Activated CD8-positive, alpha-beta memory T cell treated with anti-CD3 and anti-CD28 coated beads, Interleukin-2, amount 10 ng/mL, durations not matched to agents 7 days and 5 days (primary cell): ENCODE results near the gene IL19. TPM values are rescaled to one million over a fixed set of nuclear protein-coding genes. Genes with fewer than 3 reads are reported as not detected.
"Not testable (repeated sequence)": the region's sequence is repeated elsewhere in the genome, so short reads cannot be mapped to it uniquely, and the experiment has no call there.

Experiments used
- ATAC-seq: fragments of 150-1000 bp; cut with Tn5 transposase; one replicate; pipeline ENCODE4 v1.10.0; 2021; ENCODE audit warnings: moderate library complexity
- CTCF ChIA-PET: fragments of 350-600 bp; sonication (Branson Sonifier 250); formaldehyde crosslinking; loops from one replicate; lab custom pipeline; 2021; ENCODE audit warnings: antibody characterized with exemption; lab: Charles Lee
- DNase-seq: peaks from one replicate; pipeline ENCODE4 v3.0.0-alpha.2; 2020
- H3K27ac Mint-ChIP-seq: one replicate; pipeline ENCODE4 v1.8.0; 2021; ENCODE audit warnings: mild to moderate bottlenecking, mixed read lengths
- H3K27me3 Mint-ChIP-seq: one replicate; pipeline ENCODE4 v1.8.0; 2021; ENCODE audit warnings: mixed read lengths
- H3K36me3 Mint-ChIP-seq: one replicate; pipeline ENCODE4 v1.8.0; 2021; ENCODE audit warnings: mild to moderate bottlenecking, mixed read lengths
- H3K4me1 Mint-ChIP-seq: one replicate; pipeline ENCODE4 v1.8.0; 2021; ENCODE audit warnings: mixed read lengths
- H3K4me3 Mint-ChIP-seq: one replicate; pipeline ENCODE4 v1.8.0; 2021; ENCODE audit warnings: mild to moderate bottlenecking, moderate library complexity, mixed read lengths
- H3K9me3 Mint-ChIP-seq: one replicate; pipeline ENCODE4 v1.8.0; 2022; ENCODE audit warnings: low read depth, mixed read lengths
- total RNA-seq, 2 experiments: library from RNA; stranded (reverse); gene quantifications; one replicate each; pipeline ENCODE4 v1.2.3, GENCODE V29; 2021

IL19 gene
- total RNA-seq, 2 experiments from 2014 or later, result not detected

DNA sequence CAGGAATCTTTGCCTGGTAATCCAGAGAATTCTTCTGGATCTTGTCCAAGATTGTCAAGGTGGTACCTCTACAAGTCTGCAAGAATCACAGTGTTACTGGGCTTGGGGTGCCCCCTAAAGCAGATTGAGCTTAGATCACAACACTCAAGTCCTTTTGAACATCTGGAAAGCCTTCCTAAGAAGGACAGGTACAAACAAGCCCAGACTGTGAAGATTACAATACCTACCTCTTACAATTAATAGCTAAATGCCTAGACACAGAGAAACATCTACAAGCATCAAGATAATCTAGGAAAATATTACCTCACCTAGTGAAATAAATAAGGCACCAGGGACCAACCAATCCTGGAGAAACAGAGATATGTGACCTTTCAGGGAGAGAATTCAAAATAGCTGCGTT lies 77.4 kb downstream of the IL19 start:
- no peak for ATAC-seq
- CTCF ChIA-PET, result interaction anchor here (0.9 to 1.3 kb wide), 4 partner anchors 17 to 86 kb away, joined by 3 read pairs; partner anchors contain the start of gene IL20
- Mint-ChIP-seq H3K4me3 (no peak overlapping the region), H3K9me3 (no peaks in the 10 kb centered on the region), H3K27me3 (peaks cover 46% of the 10 kb centered on the region), H3K36me3 (no peaks in the 10 kb centered on the region), H3K4me1 (no peaks in the 10 kb centered on the region), H3K27ac (no peak overlapping the region)
- no peak for DNase-seq

DNA sequence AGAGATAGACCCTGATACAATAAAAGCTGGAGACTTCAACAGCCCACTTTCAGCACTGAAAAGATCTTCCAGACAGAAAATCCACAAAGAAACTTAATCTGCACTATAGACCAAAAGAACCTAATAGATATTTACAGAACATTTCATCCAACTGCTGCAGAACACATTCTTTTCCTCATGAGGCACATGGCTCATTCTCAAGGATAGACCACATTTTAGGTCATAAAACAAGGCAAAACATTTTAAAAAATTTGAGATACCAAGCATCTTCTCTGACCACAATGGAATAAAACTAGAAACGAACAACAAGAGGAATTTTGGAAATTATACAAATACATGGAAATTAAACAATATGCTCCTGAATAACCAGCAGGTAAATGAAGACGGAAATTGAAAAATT lies 79.8 kb downstream of the IL19 start:
- H3K4me1 Mint-ChIP-seq, result no peaks in the 10 kb centered on the region
- DNase-seq (no peak), ATAC-seq (no peak)
- no peak overlapping the region for H3K27ac Mint-ChIP-seq
- no peak overlapping the region for H3K4me3 Mint-ChIP-seq
- peaks cover 52% of the 10 kb centered on the region for H3K27me3 Mint-ChIP-seq
- no peaks in the 10 kb centered on the region for H3K36me3 Mint-ChIP-seq
- H3K9me3 Mint-ChIP-seq, result no peaks in the 10 kb centered on the region
- CTCF ChIA-PET, result interaction anchor here (1.3 kb wide), 1 partner anchor 47 kb away, joined by 3 read pairs; no protein-coding TSS in a partner anchor

DNA sequence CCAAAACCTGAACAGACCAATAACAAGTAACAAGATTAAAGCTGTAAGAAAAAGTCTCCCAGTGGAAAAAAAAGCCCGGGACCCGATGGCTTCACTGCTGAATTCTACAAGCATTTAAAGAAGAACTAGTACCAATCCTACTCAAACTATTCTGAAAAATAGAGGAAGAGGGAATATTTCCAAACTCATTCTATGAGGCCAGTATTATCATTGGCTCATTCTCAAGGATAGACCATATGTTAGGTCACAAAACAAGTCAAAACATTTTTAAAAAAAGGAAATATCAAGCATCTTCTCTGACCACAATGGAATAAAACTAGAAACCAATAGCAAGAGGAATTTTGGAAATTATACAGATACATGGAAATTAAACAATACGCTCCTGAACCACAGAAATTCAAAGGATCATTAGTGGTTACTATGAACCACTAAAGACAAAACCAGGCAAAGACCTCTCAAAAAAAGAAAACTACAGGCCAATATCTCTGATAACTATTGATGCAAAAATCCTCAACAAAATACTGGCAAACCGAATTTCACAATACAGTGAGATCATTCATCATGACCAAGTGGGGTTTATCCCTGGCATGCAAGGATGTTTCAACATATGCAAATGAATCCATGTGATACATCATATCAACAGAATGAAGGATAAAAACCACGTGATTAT lies 80.9 kb downstream of the IL19 start:
- CTCF ChIA-PET, result interaction anchor here (1.0 to 1.3 kb wide), 2 partner anchors 8 to 48 kb away, joined by 3 read pairs; no protein-coding TSS in a partner anchor
- no peak overlapping the region for H3K4me3 Mint-ChIP-seq
- H3K4me1 Mint-ChIP-seq, result peaks cover 7% of the 10 kb centered on the region
- no peaks in the 10 kb centered on the region for H3K9me3 Mint-ChIP-seq
- H3K36me3 Mint-ChIP-seq, result no peaks in the 10 kb centered on the region
- peaks cover 52% of the 10 kb centered on the region for H3K27me3 Mint-ChIP-seq
- no peak for DNase-seq
- H3K27ac Mint-ChIP-seq, result no peak overlapping the region
- no peak for ATAC-seq

DNA sequence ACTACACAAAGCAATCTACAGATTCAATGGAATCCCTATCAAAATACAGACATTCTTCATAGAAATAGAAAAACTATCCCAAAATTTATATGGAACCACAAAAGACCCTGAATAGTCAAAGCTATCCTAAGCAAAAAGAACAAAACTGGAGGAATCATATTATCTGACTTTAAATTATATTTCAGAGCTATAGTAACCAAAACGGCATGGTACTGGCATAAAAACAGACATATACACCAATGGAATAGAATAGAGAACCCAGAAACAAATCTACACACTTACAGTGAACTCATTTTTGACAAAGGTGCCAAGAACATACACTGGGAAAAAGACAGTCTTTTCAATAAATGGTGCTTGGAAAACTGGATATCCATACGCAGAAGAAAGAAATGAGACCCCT lies 82.1 kb downstream of the IL19 start:
- H3K36me3 Mint-ChIP-seq, H3K4me3 Mint-ChIP-seq, DNase-seq, ATAC-seq, H3K27ac Mint-ChIP-seq, H3K9me3 Mint-ChIP-seq: not testable (repeated sequence)
- CTCF ChIA-PET, result interaction anchor here (1.0 to 2.1 kb wide), 3 partner anchors 9 to 118 kb away, joined by 3 to 4 read pairs (median 4); no protein-coding TSS in a partner anchor
- Mint-ChIP-seq H3K27me3 (peaks cover 52% of the 10 kb centered on the region), H3K4me1 (peaks cover 19% of the 10 kb centered on the region)

DNA sequence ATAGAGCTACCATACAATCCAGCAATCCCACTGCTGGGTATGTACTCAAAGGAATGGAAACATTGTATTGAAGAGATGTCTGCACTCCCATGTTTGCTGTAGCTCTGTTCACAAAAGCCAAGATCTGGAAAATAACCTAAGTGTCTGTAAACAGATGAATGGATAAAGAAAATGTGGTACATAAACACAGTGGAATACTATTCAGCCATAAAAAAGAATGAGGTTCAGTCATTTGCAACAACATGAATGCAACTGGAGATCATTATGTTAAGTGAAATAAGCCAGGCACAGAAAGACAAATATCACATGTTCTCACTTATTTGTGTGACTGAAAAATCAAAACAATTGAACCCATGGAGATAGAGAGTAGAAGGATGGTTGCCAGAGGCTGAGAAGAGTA lies 83.1 kb downstream of the IL19 start:
- not testable (repeated sequence) for H3K9me3 Mint-ChIP-seq, H3K27ac Mint-ChIP-seq, H3K36me3 Mint-ChIP-seq, ATAC-seq, DNase-seq, H3K4me3 Mint-ChIP-seq
- CTCF ChIA-PET, result interaction anchor here (1.3 to 2.1 kb wide), 2 partner anchors 44 to 119 kb away, joined by 4 read pairs; no protein-coding TSS in a partner anchor
- H3K27me3 Mint-ChIP-seq, result peaks cover 46% of the 10 kb centered on the region
- peaks cover 20% of the 10 kb centered on the region for H3K4me1 Mint-ChIP-seq

DNA sequence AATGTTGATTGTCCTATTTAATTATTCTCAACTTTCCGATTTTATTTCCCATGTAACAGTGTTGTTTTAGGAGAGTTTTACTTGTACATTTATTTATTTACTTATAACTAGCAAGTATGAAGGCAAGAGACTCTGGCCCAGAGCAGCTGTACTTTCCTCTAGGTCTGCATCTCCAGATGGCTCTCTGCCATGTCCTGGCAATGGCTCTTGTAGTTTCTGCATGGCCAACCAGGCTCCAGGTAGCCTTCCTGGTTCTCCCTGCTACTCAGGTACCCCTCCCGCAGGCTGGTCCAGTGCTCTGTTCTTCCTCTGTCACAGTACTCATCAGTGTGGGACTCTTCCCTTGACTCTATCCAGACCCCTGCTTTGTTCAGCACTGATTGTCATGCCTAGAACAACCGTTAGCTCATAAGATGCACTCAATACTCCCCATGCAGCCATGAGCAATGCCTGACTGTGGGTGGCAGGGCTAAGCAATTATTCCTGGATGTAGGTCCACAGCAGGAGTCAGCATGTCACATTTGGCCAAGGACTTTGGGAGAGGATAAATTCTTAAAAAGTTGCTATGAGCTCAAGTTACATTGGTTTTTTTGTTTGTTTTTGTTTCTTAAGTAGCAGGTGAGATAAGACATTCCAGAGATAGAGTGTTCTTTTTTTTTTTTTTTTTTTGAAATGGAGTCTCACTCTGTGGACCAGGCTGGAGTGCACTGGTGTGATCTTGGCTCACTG lies 84.0 kb downstream of the IL19 start:
- H3K4me3 Mint-ChIP-seq, result no peak overlapping the region
- H3K27me3 Mint-ChIP-seq, result peaks cover 39% of the 10 kb centered on the region
- no peaks in the 10 kb centered on the region for H3K9me3 Mint-ChIP-seq
- H3K4me1 Mint-ChIP-seq, result peaks cover 23% of the 10 kb centered on the region
- H3K27ac Mint-ChIP-seq, result no peak overlapping the region
- CTCF ChIA-PET, result interaction anchor here (0.7 to 2.1 kb wide), 3 partner anchors 30 to 120 kb away, joined by 3 to 4 read pairs (median 3); no protein-coding TSS in a partner anchor
- no peaks in the 10 kb centered on the region for H3K36me3 Mint-ChIP-seq
- ATAC-seq (no peak), DNase-seq (no peak)

DNA sequence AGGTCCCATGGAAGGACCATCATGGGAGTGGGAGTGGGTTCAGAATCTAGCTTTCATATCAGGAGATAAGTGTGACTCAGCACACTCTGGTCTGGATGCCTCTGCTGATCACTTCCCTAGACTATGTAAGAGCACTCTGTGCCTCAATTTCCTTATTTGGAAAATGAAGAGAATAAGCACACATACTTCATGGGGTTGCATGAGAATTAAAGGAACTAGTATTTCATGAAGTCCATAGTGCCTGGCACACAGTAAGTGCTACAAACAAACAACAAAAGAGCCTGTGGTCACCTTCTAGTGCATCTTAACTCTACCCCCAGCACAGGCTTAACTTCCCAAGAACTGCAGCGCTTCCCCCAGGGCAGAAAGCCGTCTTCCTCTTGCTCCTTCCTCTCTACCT lies 85.3 kb downstream of the IL19 start:
- H3K9me3 Mint-ChIP-seq, result no peaks in the 10 kb centered on the region
- CTCF ChIA-PET, result interaction anchor here (0.8 to 1.2 kb wide), 2 partner anchors 9 to 27 kb away, joined by 3 to 4 read pairs; partner anchors contain the start of gene IL20
- H3K27me3 Mint-ChIP-seq, result peaks cover 33% of the 10 kb centered on the region
- no peak overlapping the region for H3K27ac Mint-ChIP-seq
- peaks cover 23% of the 10 kb centered on the region for H3K4me1 Mint-ChIP-seq
- H3K4me3 Mint-ChIP-seq, result no peak overlapping the region
- no peak for ATAC-seq
- H3K36me3 Mint-ChIP-seq, result no peaks in the 10 kb centered on the region
- DNase-seq, result no peak

DNA sequence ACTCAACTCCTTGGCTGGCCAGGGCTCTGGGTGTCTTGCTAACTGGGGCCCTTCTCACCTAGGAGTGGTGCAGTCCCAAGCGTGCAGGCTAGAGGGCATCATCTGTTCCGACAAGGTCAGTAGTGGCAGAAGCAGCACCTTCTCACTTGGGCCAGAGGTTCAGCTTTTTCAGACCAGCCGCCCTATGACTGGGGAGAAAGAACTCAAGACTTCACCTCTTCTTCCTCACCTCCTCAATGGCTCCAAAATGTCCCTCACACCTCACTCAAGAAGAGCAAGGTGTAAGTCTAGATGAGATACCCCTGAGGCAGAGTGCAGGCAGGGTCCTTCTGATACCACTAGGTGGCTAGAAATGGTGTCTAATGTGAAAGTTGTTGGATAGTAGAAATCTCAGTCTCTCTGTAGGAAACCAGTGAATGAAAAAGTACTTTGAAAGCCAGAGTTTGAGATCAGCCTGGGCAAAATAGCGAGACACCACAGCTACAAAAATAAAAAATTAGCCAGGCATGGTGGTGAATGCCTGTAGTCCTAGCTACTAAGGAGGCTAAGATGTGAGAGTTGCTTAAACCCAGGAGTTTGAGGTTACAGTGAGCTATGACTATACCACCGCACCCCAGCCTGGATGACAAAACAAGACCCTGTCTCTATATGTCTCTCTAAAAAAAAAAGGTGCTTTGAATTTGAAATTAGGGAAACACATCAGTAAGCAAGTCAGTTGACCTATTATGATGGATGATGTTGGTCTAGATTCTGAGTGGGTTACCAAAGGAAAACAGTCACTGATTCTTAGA lies 86.3 kb downstream of the IL19 start:
- CTCF ChIA-PET, result interaction anchor here (1.2 to 3.4 kb wide), 3 partner anchors 26 to 122 kb away, joined by 4 to 16 read pairs (median 4); no protein-coding TSS in a partner anchor
- peaks cover 32% of the 10 kb centered on the region for H3K27me3 Mint-ChIP-seq
- DNase-seq, result no peak

DNA sequence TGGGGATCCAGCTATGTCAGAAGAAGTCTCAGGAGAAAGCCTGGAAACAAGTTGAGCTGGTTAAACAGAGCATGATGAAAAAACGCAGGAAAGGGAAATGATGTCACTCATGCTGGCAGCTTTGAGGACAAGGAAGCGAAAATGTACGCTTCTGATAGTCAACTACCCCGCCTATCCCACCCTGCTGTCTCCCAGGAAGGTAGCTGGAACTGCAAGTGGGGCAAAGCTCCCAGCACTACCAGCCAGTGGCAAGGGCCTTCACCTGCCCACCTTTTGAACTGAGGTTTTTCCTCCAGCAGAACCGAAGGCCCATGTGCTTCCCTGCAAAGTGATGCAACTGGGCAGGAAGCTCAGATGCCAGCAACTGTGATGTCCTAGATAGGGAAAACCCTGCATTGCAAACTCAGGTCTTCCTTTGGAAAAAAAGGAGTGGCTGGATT lies 88.5 kb downstream of the IL19 start:
- DNase-seq (no peak), ATAC-seq (no peak)
- CTCF ChIA-PET, result interaction anchor here (0.9 to 3.4 kb wide), 6 partner anchors 29 to 191 kb away, joined by 3 to 16 read pairs (median 4); no protein-coding TSS in a partner anchor
- peaks cover 23% of the 10 kb centered on the region for H3K4me1 Mint-ChIP-seq
- no peaks in the 10 kb centered on the region for H3K36me3 Mint-ChIP-seq
- no peak overlapping the region for H3K27ac Mint-ChIP-seq
- peaks cover 30% of the 10 kb centered on the region for H3K27me3 Mint-ChIP-seq
- no peak overlapping the region for H3K4me3 Mint-ChIP-seq
- H3K9me3 Mint-ChIP-seq, result no peaks in the 10 kb centered on the region

More for the DNA sequence above, 86.3 kb downstream of the IL19 start:
- peak; percentile 45 for ATAC-seq
- H3K9me3 Mint-ChIP-seq, result no peaks in the 10 kb centered on the region
- no peaks in the 10 kb centered on the region for H3K36me3 Mint-ChIP-seq
- H3K4me3 Mint-ChIP-seq, result no peak overlapping the region
- no peak overlapping the region for H3K27ac Mint-ChIP-seq
- peaks cover 23% of the 10 kb centered on the region for H3K4me1 Mint-ChIP-seq

DNA sequence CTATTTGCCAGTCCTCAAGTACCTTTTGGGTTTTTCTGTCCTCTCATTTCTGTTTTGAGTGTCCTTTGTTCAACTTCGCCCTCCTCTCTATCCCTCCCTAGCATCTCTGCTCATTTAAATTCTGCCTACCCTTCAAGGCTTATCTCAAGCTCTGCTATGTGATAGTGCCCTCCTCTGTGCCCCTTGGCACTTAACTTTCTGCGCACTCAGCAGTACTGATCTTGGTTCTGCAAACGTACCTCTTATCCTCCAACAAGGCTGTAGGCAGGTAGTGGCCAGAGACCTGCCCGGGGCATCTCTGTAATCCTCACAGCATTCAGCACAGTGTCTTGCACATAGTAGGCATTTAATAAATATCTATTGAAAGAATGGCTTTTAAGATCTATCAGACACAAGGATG lies 89.6 kb downstream of the IL19 start:
- no peak overlapping the region for H3K4me3 Mint-ChIP-seq
- ATAC-seq (no peak), DNase-seq (no peak)
- CTCF ChIA-PET, result interaction anchor here (1.1 to 1.7 kb wide), 4 partner anchors 43 to 190 kb away, joined by 3 to 7 read pairs (median 4); no protein-coding TSS in a partner anchor
- no peaks in the 10 kb centered on the region for H3K9me3 Mint-ChIP-seq
- peaks cover 34% of the 10 kb centered on the region for H3K27me3 Mint-ChIP-seq
- no peaks in the 10 kb centered on the region for H3K36me3 Mint-ChIP-seq
- H3K27ac Mint-ChIP-seq, result no peak overlapping the region
- H3K4me1 Mint-ChIP-seq, result peaks cover 27% of the 10 kb centered on the region

DNA sequence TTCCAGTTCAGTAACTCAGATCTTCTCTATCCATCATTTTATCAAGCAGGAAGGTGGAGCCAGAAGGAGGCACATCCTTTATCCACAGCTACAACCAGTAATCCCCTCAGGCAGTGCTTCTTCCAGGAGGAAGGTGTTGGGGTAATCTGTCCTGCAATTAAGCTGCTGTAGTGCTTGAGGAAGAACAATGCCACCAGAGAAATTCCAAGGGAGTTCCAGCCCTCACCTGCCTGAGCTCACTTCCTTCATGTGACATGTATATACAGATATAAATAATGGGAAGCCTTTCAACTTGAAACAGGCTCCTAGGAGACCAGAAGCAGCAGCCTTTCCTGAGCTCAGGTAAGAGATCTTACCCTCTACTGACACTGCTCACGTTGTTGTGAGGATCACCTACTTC lies 92.7 kb downstream of the IL19 start:
- no peaks in the 10 kb centered on the region for H3K36me3 Mint-ChIP-seq
- ATAC-seq, result no peak
- CTCF ChIA-PET, result interaction anchor here (1.1 kb wide), 1 partner anchor 49 kb away, joined by 3 read pairs; no protein-coding TSS in a partner anchor
- no peaks in the 10 kb centered on the region for H3K9me3 Mint-ChIP-seq
- H3K27me3 Mint-ChIP-seq, result peaks cover 59% of the 10 kb centered on the region
- DNase-seq, result no peak
- H3K4me3 Mint-ChIP-seq, result no peak overlapping the region
- no peak overlapping the region for H3K27ac Mint-ChIP-seq
- H3K4me1 Mint-ChIP-seq, result peaks cover 7% of the 10 kb centered on the region

DNA sequence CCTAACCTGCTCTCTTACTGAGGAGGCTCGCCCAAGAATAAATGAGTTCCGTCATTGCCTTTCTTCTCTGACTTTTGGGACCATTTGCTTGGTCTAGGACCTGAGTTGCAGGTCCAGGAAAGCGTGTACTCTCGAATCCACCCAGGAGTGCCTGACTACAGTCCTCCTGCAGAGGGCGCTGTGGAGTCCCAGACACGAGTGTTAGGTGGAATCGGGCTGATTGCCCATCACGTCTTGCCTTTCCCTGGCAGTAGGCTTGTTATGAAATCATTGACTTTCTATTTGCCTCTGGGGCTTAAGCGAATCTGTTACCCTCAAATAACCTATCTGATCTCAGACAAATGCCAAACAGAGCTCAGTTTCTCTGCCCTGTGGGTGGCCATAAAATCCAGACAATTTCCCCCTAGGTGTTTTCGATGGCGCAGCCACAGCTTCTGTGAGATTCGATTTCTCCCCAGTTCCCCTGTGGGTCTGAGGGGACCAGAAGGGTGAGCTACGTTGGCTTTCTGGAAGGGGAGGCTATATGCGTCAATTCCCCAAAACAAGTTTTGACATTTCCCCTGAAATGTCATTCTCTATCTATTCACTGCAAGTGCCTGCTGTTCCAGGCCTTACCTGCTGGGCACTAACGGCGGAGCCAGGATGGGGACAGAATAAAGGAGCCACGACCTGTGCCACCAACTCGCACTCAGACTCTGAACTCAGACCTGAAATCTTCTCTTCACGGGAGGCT lies 94.5 kb downstream of the IL19 start, which contains the start of gene IL20:
Gene IL20, plus strand, starts transcription at position 685 of the 733 bp plus-strand sequence. CDS start 230 bp downstream, outside the sequence.
- Mint-ChIP-seq H3K27me3 (peaks cover 67% of the 10 kb centered on the region), H3K36me3 (no peaks in the 10 kb centered on the region), H3K9me3 (no peaks in the 10 kb centered on the region), H3K27ac (no peak within 1 kb of the TSS), H3K4me1 (peaks cover 4% of the 10 kb centered on the region), H3K4me3 (no peak within 1 kb of the TSS)
- peak; percentile 82 for DNase-seq
- CTCF ChIA-PET, result interaction anchor here (0.6 to 2.6 kb wide), 16 partner anchors 9 to 160 kb away, joined by 3 to 19 read pairs (median 3); partner anchors contain the start of gene FCMR
- ATAC-seq, result peak; percentile 73
